HG03439 (cell line): ENCODE measurements around the gene EFNA5.
A peak's percentile ranks its signal among the peaks of the same experiment; 100 is the strongest.

Experiments
- ATAC-seq: cut with Tn5 transposase; IDR thresholded peaks from one replicate; pipeline ENCODE4 v1.9.1; 2021; ENCODE audit warnings: mild to moderate bottlenecking, moderate library complexity; ENCODE audit not compliant: unreplicated experiment

Gene EFNA5

GRCh38 chr5:107529618-107530017, 141.1 kb downstream of the EFNA5 start:
- ATAC-seq: no peak

GRCh38 chr5:107526270-107526937, 144.3 kb downstream of the EFNA5 start:
- ATAC-seq: no peak

- ATAC-seq: no peak
Observed at GRCh38 chr5:107524111-107524510, 146.6 kb downstream of the EFNA5 start.

GRCh38 chr5:107523029-107523680, 147.6 kb downstream of the EFNA5 start:
- ATAC-seq: no peak

- ATAC-seq: no peak
Observed at GRCh38 chr5:107522456-107522855, 148.3 kb downstream of the EFNA5 start.

- ATAC-seq: no peak
Observed at GRCh38 chr5:107519900-107520354, 150.8 kb downstream of the EFNA5 start.

- no peak for ATAC-seq
Observed at GRCh38 chr5:107518616-107519015, 152.1 kb downstream of the EFNA5 start.

- ATAC-seq: no peak
Observed at GRCh38 chr5:107518190-107518589, 152.5 kb downstream of the EFNA5 start.

GRCh38 chr5:107517185-107518033, 153.3 kb downstream of the EFNA5 start:
- no peak for ATAC-seq

- no peak for ATAC-seq
Observed at GRCh38 chr5:107516452-107517184, 154.1 kb downstream of the EFNA5 start.

- ATAC-seq: no peak
Observed at GRCh38 chr5:107515521-107516080, 155.1 kb downstream of the EFNA5 start.

- no peak for ATAC-seq
Observed at GRCh38 chr5:107514305-107514704, 156.4 kb downstream of the EFNA5 start.

GRCh38 chr5:107513337-107514085, 157.2 kb downstream of the EFNA5 start:
- peak; percentile 53 for ATAC-seq

GRCh38 chr5:107512029-107512428, 158.7 kb downstream of the EFNA5 start:
- no peak for ATAC-seq

- no peak for ATAC-seq
Observed at GRCh38 chr5:107510125-107510524, 160.6 kb downstream of the EFNA5 start.

- ATAC-seq: no peak
Observed at GRCh38 chr5:107508097-107508496, 162.6 kb downstream of the EFNA5 start.

GRCh38 chr5:107505763-107506534, 164.8 kb downstream of the EFNA5 start:
- no peak for ATAC-seq

- ATAC-seq: no peak
Observed at GRCh38 chr5:107504424-107504823, 166.3 kb downstream of the EFNA5 start.

GRCh38 chr5:107502676-107503060, 168.1 kb downstream of the EFNA5 start:
- no peak for ATAC-seq
